Measurements from ENCODE around the gene PEX1. TPM values are rescaled to one million over a fixed set of nuclear protein-coding genes. Genes with fewer than 3 reads are reported as not detected.
"Not testable (repeated sequence)": the region's sequence is repeated elsewhere in the genome, so short reads cannot be mapped to it uniquely, and the experiment has no call there.

The PEX1 gene
- total RNA-seq, 1 donor from 2014 or later = 18.3 TPM

DNA sequence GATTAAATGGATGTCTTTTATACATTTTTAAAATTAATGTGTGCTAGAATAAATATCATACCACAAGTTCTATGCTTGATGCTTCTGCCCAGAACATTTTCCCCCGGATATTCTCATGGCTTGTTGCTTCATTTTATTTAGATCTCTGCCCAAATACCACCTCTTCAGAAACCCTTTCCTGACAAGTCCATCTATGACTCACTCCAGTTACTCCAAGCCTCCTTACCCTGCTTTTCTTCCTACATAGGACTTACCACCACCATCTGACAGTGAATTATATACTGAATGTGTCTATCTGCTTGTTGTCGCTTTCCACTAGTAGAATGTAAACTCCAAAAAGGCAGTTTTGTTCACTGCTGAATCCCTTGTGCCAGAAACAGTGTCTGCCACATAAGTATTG lies 31.4 kb downstream of the PEX1 start:
- DNase-seq (ENCODE audit: low read depth) = no peak
- H3K27me3 ChIP-seq (ENCODE audit: control insufficient read depth, insufficient read depth, low read length) = no peaks in the 10 kb centered on the region
- TF ChIP-seq CTCF (IDR thresholded peaks at IDR 0.05; ENCODE audit: insufficient read depth, low read length, poor library complexity, severe bottlenecking) = no peak
- H3K36me3 ChIP-seq (ENCODE audit: control insufficient read depth, insufficient read depth, low read length) = peaks cover 1% of the 10 kb centered on the region
- no peak overlapping the region for H3K4me3 ChIP-seq (ENCODE audit: low read depth, low read length)

DNA sequence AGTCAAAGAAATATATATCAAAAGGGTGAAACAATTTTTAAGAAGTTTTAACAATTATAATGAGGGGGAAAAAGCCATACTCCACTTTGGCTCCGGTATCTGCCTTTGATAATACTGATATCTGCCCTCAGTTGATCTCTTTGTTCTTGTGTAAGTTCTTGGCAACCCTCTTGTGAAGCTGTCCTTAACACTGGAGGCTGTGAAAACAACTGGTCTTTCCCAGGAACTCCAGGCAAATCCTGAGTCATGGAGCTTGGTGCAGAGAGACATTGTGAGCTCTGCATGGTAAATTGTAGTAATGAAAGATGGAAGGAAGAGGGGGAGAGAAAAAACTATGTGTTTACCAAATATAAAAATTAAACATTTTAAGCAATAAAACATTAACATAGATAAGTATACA lies 38.7 kb downstream of the PEX1 start:
- no peaks in the 10 kb centered on the region for H3K36me3 ChIP-seq (ENCODE audit: control insufficient read depth, insufficient read depth, low read length)
- H3K27me3 ChIP-seq (ENCODE audit: control insufficient read depth, insufficient read depth, low read length) = no peaks in the 10 kb centered on the region
- no peak overlapping the region for H3K4me3 ChIP-seq (ENCODE audit: low read depth, low read length)
- no peak for TF ChIP-seq CTCF (IDR thresholded peaks at IDR 0.05; ENCODE audit: insufficient read depth, low read length, poor library complexity, severe bottlenecking)
- no peak for DNase-seq (ENCODE audit: low read depth)

GRCh38 chr7:92487804-92488203 lies 40.5 kb downstream of the PEX1 start:
- no peak for DNase-seq (ENCODE audit: low read depth)
- TF ChIP-seq CTCF (IDR thresholded peaks at IDR 0.05; ENCODE audit: insufficient read depth, low read length, poor library complexity, severe bottlenecking) = no peak
- Histone ChIP-seq H3K36me3 (ENCODE audit: control insufficient read depth, insufficient read depth, low read length) (no peaks in the 10 kb centered on the region), H3K4me3 (ENCODE audit: low read depth, low read length) (no peak overlapping the region), H3K27me3 (ENCODE audit: control insufficient read depth, insufficient read depth, low read length) (no peaks in the 10 kb centered on the region)

- H3K27me3 ChIP-seq (ENCODE audit: control insufficient read depth, insufficient read depth, low read length) = no peaks in the 10 kb centered on the region
- DNase-seq (ENCODE audit: low read depth) = no peak
- no peak overlapping the region for H3K4me3 ChIP-seq (ENCODE audit: low read depth, low read length)
- TF ChIP-seq CTCF (IDR thresholded peaks at IDR 0.05; ENCODE audit: insufficient read depth, low read length, poor library complexity, severe bottlenecking) = no peak
- H3K36me3 ChIP-seq (ENCODE audit: control insufficient read depth, insufficient read depth, low read length) = no peaks in the 10 kb centered on the region
These were observed 42.3 kb downstream of the PEX1 start for GRCh38 chr7:92485974-92486373.

DNA sequence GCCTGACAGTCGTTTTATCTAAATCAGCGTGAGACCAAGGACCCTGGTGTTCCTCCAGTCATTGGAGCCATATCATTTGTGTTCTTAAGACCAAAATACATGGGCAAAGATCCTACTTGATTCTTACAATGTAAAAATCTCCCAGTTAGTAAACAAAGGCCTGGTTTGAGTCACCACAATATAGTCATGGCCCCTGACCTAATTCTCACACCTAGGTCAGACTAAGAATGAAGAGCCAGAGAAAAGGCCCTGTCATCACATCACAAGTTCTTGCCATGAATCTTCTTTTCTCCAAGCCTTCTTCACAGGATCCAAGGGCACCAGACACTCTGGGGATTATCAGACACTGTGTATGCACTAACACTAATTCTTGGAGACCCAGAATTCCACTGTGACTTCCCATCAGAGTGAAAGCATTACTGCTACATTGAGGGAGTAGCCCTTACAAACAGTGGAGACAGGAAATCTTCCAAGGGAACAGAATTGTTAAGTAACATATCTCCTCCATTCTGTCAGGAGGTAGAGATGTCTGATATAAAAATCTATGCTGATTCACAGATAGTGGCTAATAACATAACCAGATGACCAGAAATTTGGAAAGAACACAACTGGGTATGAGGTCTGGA lies 42.9 kb downstream of the PEX1 start:
- H3K27me3 ChIP-seq (ENCODE audit: control insufficient read depth, insufficient read depth, low read length) = no peaks in the 10 kb centered on the region
- no peak for DNase-seq (ENCODE audit: low read depth)
- TF ChIP-seq CTCF (IDR thresholded peaks at IDR 0.05; ENCODE audit: insufficient read depth, low read length, poor library complexity, severe bottlenecking) = no peak
- no peaks in the 10 kb centered on the region for H3K36me3 ChIP-seq (ENCODE audit: control insufficient read depth, insufficient read depth, low read length)
- H3K4me3 ChIP-seq (ENCODE audit: low read depth, low read length) = no peak overlapping the region

DNA sequence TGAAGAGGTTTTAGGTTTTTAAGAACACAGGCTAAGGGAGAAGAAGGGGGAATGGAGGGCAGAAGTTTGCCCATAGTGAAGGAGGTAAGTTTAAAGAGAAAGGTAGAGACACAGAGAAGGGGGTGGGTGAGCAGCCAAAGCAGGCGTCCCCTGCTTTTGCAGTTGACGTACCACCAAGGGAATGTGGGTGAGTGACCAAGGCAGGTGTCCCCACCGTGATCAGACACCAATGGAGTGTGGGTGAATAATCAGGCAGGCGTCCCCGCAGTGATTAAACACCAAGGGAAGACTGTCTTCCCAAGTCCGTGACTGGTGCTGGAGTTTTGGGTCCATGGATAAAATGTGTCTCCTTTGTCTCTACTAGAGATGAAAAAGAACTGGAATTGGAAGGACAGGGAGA lies 44.1 kb downstream of the PEX1 start:
- not testable (repeated sequence) for H3K4me3 ChIP-seq (ENCODE audit: low read depth, low read length); H3K27me3 ChIP-seq (ENCODE audit: control insufficient read depth, insufficient read depth, low read length); DNase-seq (ENCODE audit: low read depth); H3K36me3 ChIP-seq (ENCODE audit: control insufficient read depth, insufficient read depth, low read length)

GRCh38 chr7:92483624-92484023 lies 44.7 kb downstream of the PEX1 start:
- not testable (repeated sequence) for H3K4me3 ChIP-seq (ENCODE audit: low read depth, low read length); DNase-seq (ENCODE audit: low read depth); H3K36me3 ChIP-seq (ENCODE audit: control insufficient read depth, insufficient read depth, low read length); H3K27me3 ChIP-seq (ENCODE audit: control insufficient read depth, insufficient read depth, low read length)

- not testable (repeated sequence) for H3K4me3 ChIP-seq (ENCODE audit: low read depth, low read length); H3K27me3 ChIP-seq (ENCODE audit: control insufficient read depth, insufficient read depth, low read length); H3K36me3 ChIP-seq (ENCODE audit: control insufficient read depth, insufficient read depth, low read length)
These were observed 49.2 kb downstream of the PEX1 start for GRCh38 chr7:92479146-92479545.

More at GRCh38 chr7:92479146-92479545, 49.2 kb downstream of the PEX1 start:
- DNase-seq (ENCODE audit: low read depth) = not testable (repeated sequence)
